Measurements from ENCODE around the gene ADAMTS15.

The ADAMTS15 gene

DNA sequence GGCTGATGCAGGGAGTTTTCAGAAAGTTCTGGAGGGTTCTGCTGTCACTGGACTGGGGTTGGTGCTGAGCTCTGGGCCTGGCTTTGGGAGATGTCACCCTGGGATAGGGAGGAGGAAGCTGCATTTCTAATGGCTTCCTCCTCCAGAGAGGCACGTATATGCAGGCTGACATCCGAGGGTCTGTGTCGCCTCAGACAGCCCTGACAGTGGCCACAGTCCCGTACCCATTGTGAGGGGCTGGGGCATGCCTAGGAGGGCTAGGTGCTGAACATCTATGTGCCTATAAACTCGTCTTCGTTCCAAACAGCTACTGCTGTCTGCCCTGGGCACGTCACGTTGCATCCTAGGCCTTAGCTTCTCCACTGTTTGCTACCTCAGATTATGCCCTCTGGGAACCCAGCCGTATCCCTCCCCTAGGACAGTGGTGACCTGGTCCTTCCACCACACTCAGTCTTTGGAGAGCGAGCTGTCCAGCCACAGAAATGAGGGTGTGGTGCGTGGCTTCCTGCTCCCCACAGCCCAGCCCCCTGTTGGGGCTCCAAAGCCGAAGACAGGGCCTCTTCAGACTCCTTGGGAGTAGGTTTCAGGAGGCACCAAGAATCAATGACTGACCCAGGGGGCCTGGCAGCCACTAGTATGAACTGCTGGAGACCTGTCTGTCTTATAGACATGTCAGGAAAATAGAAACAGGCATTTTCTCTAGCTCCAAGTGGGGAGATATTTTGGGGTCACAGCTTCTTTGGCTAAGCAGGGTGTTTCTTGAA, 26.4 kb downstream of the ADAMTS15 start:
- TF ChIP-seq, protein P1, sequence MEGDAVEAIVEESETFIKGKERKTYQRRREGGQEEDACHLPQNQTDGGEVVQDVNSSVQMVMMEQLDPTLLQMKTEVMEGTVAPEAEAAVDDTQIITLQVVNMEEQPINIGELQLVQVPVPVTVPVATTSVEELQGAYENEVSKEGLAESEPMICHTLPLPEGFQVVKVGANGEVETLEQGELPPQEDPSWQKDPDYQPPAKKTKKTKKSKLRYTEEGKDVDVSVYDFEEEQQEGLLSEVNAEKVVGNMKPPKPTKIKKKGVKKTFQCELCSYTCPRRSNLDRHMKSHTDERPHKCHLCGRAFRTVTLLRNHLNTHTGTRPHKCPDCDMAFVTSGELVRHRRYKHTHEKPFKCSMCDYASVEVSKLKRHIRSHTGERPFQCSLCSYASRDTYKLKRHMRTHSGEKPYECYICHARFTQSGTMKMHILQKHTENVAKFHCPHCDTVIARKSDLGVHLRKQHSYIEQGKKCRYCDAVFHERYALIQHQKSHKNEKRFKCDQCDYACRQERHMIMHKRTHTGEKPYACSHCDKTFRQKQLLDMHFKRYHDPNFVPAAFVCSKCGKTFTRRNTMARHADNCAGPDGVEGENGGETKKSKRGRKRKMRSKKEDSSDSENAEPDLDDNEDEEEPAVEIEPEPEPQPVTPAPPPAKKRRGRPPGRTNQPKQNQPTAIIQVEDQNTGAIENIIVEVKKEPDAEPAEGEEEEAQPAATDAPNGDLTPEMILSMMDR (conservative IDR thresholded peaks at IDR 0.05; ENCODE audit: low read depth): no peak
- CTCF ChIA-PET: interaction anchor here (0.6 kb wide), 1 partner anchor 336 kb away, joined by 3 read pairs; no protein-coding TSS in a partner anchor
- POLR2A ChIA-PET (ENCODE audit: low non-redundant PET): no interaction called here
- no peak overlapping the region for H3K27ac ChIP-seq
- no peak for DNase-seq (ENCODE audit: low spot score)

DNA sequence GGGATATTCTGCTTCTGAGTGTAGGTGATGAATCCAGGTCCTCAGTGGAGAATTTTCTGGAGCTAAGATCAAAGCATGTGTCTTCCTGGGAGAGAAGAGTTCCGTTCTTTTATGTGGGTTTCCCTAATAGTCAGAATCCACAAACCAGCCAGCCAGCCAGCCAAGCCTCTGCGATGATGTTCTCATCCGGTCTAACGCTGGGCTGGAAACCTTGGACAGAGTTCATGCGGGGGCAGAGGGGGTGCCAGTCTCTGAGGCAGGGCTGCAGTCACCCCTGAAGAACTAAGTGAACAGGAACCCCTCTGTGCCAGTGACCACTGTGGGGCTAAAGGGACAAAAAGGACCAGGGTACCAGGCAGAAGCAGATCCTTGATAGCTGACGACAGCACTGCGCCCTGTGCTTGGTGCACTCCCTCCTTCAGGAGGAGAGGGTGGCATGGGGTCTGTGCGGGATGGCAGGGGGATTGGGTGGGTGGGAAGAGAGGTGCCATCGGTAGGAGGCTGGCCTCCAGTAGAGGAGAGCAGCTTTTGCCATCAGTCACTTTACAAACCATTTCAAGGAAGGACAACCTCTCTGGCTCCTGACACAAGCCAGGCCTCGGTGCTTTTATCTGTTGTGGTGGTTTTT, 27.1 kb downstream of the ADAMTS15 start:
- POLR2A ChIA-PET (ENCODE audit: low non-redundant PET): no interaction called here
- H3K27ac ChIP-seq: no peak overlapping the region
- CTCF ChIA-PET: interaction anchor here (0.6 kb wide), 3 partner anchors 18 to 335 kb away, joined by 3 read pairs; no protein-coding TSS in a partner anchor
- DNase-seq (ENCODE audit: low spot score): no peak
- TF ChIP-seq, protein P1 (conservative IDR thresholded peaks at IDR 0.05; ENCODE audit: low read depth): no peak

DNA sequence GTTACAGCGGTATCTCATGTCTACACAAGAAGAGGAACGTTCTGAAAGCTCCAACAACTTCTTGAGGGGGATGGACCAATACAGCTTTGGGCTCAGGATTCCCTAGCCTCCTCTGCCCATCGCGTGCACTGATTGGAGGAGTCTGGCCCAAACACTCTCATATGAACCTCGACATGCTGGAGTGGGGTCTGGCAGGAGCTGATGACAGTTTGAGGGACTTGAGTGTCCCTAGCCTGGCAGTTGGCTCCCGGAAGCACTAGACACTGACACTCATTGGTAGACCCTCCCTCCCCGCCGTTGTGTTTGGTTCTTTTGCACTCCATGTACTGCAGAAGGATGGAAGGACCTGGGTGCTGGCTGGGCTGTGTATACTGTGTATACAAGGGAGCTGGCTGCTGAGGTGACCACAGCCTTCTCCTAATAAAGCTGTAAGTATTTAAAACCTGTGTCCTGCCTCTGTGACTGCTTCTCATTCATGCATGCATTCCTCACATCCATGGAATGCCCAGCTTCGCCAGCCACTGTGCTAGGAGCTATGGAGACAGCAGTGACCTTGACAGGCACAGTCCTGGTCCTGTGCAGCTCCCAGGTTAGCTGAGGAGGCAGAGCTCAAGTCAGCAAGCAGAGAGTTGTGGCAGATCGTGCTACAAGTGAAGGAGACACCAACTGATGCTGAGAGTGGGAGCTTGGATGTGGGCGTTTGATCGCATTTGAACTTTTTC, 27.9 kb downstream of the ADAMTS15 start:
- no peak for DNase-seq (ENCODE audit: low spot score)
- peak overlapping the region; percentile 10; the same call in 1 of the 2 replicates for H3K27ac ChIP-seq
- POLR2A ChIA-PET (ENCODE audit: low non-redundant PET): no interaction called here
- CTCF ChIA-PET: no interaction called here
- TF ChIP-seq, protein P1 (conservative IDR thresholded peaks at IDR 0.05; ENCODE audit: low read depth): no peak

DNA sequence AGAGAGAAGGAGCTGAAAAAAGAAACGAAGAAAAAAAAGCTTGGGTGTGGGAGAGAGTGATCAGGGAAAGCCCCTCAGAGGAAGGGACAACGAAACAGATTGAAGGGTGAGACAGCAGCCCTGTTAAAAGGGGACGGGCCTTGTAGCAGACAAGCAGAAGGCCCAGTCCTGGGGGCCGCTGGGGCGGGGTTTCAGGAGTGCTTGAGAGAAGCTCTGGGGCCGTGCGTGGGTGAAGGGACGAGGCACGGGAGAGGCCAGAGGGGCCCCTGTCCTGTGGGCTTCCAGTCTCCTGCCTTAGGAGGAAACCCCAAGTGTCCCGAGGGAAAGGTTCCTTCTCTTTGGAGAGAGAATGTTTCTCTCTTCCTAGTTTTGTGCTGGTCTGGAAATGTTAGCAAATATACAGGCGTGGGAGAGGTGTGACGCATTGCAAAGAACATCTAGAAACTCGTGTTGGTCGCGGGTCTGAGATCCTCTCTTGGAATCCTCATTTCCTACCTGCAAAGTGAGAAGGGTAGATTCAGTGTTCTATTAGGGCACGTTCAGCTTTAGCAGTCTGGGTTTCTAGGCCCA, 28.6 kb downstream of the ADAMTS15 start:
- ChIA-PET CTCF (no interaction called here), POLR2A (ENCODE audit: low non-redundant PET) (no interaction called here)
- DNase-seq (ENCODE audit: low spot score): no peak
- TF ChIP-seq, protein P1 (conservative IDR thresholded peaks at IDR 0.05; ENCODE audit: low read depth): no peak
- H3K27ac ChIP-seq: peak overlapping the region; percentile 66; the same call in 1 of the 2 replicates

DNA sequence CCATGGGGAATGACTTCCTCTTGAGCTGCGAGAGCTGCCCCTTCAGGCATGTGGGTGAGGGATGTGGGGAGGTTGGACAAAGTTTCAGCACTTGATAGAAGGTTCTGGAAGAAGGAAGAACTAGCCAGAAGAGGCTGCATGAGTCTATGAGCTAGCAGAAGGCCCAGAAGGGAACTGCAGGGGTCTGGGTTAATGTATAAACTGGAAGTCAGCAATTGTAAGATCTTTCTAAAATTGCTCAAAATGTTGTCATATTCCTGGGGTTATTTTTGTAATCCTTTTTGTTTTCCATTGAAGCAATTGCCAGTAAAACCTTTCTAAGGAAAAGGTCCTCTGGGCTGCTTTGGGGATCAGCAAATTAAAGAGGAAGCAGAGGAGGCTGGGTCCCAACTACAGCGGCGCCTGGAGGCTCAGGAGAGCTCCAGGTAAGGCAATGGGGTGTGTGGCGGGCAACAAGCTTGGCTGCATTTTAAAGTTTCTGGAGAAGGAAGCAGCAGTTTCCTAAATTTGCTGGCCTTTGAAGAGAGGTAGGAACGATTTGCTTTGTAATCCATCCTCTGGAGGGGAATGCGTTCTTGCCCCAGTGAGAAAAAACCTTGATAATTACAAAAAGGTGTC, 29.2 kb downstream of the ADAMTS15 start:
- TF ChIP-seq, protein P1 (conservative IDR thresholded peaks at IDR 0.05; ENCODE audit: low read depth): no peak
- H3K27ac ChIP-seq: peak overlapping the region; percentile 66
- ChIA-PET CTCF (no interaction called here), POLR2A (ENCODE audit: low non-redundant PET) (no interaction called here)
- no peak for DNase-seq (ENCODE audit: low spot score)

DNA sequence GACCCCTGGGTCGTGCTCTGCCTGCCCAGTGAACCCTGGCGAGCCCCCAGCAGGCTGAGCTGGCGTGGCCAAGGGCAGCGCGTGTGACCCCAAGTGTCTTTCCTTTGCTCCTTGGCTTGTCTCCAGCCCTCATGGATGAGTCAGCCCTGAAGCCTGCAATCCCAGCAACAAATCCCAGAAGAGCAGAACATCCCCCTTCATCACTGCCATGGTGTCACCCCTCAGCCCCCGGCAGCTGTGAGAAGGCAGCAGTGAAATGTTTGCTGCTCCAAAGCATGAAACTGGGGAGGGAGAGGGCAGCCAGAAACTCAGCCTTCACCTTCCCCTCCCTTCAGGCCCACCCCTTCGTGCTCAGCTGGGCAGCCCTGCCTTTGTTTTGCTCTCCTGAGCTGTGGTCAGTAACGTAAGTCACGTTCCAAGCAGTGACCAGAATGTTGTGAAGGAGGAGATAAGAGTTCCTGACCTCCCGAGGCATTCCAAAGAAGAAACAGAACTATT, 29.8 kb downstream of the ADAMTS15 start:
- ChIA-PET POLR2A (ENCODE audit: low non-redundant PET) (no interaction called here), CTCF (no interaction called here)
- H3K27ac ChIP-seq: peak overlapping the region; percentile 66
- TF ChIP-seq, protein P1 (conservative IDR thresholded peaks at IDR 0.05; ENCODE audit: low read depth): no peak
- DNase-seq (ENCODE audit: low spot score): peak; percentile 80
